ENCODE results near the gene RPL18A.

RPL18A gene

DNA sequence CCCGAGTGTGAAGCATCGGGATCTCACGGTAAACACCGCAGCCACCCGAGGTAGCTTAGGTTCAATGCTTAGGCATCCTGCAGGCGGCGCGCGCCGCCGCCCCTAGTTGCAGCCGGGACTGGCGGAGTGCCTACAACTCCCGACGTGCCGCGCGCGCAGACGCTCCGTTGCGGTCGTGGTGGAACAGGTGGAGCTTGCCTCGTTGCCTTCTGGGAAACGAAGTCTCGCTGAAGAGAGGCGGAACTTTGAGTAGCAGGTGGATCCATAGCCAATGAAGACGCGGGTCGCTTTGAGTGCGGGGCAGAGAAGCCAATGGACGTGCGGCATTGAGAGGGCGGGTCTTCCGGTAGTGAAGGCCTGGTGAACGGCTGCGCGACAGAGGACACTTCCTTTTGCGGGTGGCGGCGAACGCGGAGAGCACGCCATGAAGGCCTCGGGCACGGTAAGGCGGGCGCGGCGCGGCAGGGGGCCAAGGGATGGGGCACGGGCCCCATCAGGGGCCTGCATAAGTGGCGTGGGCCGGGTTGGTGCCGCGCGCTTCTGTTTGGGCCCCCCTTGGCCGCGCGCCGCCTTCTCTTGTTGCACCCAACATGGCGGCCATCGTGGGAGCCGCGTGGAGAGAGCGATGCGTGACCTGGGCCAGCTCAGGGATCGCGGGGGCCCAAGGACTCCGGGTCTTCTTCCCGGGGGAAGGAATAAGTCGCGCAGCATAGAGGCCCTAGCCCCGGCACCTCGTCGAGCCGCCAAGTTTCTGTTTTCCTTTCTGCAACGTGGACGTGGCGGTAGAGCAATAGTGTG is at the start of gene RPL18A:
Gene RPL18A, plus strand, starts transcription at position 378 of the 798 bp plus-strand sequence. Its CDS starts 47 bp downstream, at position 425.
- DNase-seq (ENCODE audit: insufficient read length, low spot score): peak; percentile 100
- peak; percentile 98 for FAIRE-seq

DNA sequence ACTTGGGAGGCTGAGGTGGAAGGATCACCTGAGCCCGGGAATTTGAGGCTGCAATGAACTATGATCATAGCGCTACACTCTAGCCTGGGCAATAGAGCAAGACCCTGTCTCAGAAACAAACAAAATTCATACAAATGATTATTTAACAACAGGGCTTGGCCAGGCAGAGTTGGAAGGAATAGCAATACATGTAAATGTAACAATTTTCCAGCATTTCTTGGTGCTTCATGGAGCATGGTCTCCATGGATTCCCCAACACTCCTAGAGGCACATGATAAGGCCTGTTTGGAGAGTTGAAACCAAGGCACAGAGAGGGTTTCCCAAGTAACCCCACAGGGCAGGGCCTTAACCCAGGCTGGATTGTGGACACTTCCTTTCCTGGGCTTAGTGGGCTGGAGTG is 48.6 kb upstream of the RPL18A start:
- no peak for DNase-seq (ENCODE audit: insufficient read length, low spot score)

DNA sequence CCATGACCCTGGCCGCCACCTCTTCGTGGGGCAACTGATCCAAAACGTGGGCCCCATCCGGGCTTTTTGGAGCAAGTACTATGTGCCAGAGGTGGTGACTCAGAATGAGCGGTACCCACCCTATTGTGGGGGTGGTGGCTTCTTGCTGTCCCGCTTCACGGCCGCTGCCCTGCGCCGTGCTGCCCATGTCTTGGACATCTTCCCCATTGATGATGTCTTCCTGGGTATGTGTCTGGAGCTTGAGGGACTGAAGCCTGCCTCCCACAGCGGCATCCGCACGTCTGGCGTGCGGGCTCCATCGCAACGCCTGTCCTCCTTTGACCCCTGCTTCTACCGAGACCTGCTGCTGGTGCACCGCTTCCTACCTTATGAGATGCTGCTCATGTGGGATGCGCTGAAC is 48.0 kb upstream of the RPL18A start:
- FAIRE-seq (no peak), DNase-seq (ENCODE audit: insufficient read length, low spot score) (no peak)

More for the DNA sequence above, 48.6 kb upstream of the RPL18A start:
- no peak for FAIRE-seq

DNA sequence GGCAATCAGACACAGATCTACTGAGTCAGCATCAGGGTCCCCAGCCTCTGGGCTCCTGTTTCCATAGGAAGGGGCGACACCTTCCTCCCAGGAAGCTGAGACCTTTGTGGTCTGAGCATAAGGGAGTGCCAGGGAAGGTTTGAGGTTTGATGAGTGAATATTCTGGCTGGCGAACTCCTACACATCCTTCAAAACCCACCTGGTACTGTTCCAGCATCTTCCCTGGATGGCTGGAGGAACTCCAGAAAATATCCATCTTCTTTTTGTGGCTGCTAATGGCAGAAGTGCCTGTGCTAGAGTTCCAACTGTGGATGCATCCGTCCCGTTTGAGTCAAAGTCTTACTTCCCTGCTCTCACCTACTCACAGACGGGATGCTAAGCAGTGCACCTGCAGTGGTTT is 47.6 kb upstream of the RPL18A start:
- no peak for DNase-seq (ENCODE audit: insufficient read length, low spot score)
- no peak for FAIRE-seq

DNA sequence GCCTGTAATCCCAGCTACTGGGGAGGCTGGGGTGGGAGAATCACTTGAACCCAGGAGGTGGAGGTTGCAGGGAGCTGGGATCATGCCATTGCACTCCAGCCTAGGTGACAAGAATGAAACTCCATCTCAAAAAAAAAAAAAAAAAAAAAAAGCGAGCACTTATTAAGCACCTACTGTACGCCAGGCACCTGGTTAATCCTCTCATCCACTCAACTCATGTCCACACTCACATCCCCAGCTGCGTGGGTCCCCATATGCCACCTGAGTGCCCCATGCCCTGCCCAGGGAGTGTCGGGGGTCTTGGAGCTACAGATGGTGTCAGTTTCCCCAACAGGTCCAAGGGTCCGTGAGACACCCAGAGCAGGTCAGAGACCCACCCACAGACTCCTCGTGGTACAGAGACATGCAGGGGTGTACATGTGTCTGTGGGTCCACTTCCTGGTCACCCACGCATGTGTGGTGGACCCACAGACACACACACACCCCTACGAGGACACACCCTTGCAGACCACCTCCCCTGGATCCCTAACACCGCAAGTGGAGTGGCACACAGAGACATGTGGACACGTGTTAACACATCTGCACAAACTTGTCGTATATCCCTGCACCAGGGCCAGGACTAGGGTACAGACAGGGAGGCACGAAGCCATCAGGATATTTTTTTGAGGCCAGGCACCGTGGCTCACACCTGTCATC is 41.9 kb upstream of the RPL18A start:
- no peak for DNase-seq (ENCODE audit: insufficient read length, low spot score)
- FAIRE-seq: no peak

DNA sequence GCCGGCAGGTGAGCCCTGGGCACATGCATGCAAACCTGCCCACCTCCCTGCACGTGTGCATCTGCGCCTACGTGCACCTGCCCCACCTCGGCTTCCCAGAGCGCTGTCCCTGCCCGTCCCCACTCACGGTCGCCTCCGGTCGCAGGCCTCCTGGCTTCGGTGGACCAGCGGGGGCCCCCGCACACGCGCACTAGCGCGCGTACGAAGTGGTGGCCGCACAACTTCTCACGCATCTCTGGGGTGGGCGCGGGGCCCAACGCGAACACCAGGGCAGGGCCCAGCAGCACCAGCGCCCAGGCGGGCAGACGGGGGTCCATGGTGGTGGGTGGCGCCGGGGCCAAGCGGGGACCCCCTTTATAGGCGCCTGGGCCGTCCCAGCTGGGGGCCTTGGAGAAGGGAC is 38.5 kb upstream of the RPL18A start, which contains the start of gene INSL3:
Gene INSL3, minus strand, starts transcription at position 330 of the 400 bp plus-strand sequence. Its CDS starts 13 bp downstream, at position 317.
- FAIRE-seq: no peak
- no peak for DNase-seq (ENCODE audit: insufficient read length, low spot score)

DNA sequence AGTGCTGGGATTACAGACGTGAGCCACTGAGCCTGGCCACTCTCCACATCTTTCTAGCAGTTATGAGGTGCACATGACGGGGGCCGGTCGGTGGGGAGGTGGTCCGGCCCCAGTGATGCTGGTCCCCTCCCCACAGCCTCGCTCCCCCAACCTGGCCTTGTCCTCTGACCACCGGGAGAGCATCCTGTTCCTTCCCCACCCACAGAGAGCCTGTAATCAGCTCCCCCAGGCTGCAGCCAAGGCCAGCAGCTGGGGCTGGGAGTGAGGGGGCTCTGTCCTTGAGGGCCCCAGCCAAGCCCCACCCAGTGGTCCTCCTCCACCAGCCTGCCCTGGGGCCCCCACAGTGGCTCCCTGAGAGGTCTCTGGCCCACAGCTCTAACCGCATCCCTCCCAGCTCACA is 35.4 kb upstream of the RPL18A start:
- FAIRE-seq (no peak), DNase-seq (ENCODE audit: insufficient read length, low spot score) (no peak)

DNA sequence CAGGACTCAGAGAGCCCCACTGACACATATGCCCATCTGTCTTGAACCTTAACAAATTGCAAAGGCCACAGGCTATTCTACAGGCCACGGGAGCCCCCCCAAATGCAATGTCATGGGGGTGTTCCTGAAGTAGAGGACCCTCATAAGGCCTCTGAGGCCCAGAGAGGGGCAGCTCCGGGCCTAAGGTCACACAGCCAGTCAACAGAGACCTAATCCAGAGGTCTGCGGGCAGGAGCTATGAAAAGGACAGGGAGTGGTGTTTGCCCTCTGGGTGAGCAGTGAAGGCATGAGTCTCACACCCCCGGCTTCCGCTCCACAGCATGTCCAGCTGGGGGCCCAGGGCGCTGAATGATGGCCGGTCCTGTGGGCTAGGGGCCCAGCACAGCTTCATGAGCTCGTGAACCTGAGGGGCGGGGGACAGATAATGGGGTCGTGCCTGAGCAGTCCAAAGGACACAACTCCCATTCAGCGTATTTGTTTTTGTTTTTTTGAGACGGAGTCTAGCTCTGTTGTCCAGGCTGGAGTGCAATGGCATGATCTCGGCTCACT is 33.1 kb upstream of the RPL18A start:
- no peak for FAIRE-seq

DNA sequence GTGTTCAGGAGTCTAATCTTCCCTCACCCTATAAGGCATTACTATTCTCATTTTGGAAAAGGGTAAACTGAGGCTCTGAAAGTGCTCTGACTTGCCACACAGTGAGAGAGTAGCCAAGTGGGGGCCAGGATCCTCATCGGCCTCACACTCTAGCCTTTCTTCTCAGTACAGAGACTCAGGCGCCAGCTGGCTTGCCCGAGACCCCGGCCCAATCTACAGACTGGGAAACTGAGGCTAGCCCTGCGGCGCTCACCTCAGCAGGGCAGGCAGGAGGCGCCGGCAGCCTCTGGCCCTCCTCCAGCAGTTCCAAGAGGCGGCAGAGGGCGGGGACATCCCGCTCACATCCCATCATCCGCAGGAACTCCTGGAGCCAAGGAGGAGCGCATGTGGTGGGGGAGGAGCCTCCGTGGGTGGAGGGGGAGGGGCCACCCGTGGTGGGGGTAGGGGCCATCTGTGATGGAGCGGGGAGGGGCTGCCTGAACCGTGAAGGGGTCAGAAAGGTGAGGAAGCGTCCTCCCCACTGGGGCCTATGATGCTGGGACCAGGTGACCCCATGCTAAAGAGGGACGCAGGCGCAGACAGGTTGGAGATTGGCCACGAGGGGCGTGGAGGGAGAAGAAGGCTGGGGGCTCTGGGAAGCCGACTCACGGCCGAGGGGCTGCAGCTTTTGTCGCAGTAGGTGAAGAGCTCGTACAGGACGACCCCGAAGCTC is 29.7 kb upstream of the RPL18A start:
- FAIRE-seq (no peak), DNase-seq (ENCODE audit: insufficient read length, low spot score) (no peak)

More for the DNA sequence above, 33.1 kb upstream of the RPL18A start:
- DNase-seq (ENCODE audit: insufficient read length, low spot score): no peak

DNA sequence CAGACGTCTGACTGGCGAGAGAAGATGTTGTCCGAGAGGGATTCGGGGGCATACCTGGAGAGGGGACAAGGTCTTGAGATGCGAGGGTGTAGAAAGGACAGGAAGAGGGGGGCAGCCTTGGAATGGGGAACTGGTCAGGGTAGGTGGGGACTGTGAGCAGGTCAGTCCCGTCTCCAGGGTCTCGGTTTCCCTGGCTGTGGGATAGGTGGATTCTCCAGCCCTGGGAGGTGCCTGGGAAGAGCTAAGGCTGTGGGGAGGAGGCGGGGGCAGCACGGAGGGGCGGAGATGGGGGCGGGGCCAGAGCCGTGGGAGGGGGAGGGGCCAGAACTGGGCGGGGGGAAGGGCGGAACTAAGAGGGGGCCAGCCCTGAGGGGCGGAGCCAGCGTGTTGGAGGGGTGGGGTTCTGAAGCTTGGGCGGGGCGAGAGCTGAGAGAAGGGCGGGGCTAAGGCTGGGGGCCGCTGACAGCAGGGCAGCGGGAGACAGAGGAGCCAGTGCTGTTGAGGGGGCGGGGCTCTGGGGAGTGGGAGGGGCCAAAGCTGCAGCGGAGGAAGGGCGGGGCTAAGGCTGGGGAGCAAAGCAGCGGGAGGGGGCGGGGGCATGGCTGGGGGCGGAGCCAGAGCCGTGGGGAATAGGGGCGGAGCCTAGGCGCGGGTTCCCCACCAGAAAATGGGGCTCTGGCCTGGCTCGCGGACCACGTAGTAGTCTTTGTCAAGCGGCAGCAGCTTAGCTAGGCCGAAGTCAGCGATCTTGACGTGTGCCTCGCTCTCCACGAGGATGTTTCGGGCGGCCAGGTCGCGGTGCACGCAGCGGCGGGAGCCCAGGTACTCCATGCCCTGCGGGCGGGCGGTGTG is 28.9 kb upstream of the RPL18A start:
- FAIRE-seq: peak; percentile 67
- peak; percentile 80 for DNase-seq (ENCODE audit: insufficient read length, low spot score)

DNA sequence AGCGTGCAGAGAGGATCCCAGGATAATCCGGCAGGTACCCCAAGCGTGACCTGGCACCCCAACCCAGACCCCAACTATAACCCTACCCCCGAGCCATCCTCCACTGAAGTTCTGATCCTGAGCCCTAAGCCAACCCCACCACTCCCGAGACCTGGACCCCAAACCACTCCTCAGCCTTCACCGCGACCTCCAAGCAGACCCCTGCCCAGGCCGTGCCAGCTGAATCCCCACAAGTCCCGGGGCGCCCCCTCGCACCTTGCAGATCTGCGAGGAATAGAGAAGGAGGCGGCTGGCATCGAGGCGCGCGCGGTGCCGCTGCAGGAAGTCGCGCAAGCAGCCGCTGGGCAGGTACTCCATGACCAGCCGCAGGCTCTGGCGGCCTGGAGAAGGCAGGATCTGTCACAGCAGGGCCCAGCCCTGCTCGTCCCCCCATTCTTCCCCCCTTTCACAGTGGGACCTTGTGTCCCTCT is 28.3 kb upstream of the RPL18A start:
- FAIRE-seq: no peak
- no peak for DNase-seq (ENCODE audit: insufficient read length, low spot score)

DNA sequence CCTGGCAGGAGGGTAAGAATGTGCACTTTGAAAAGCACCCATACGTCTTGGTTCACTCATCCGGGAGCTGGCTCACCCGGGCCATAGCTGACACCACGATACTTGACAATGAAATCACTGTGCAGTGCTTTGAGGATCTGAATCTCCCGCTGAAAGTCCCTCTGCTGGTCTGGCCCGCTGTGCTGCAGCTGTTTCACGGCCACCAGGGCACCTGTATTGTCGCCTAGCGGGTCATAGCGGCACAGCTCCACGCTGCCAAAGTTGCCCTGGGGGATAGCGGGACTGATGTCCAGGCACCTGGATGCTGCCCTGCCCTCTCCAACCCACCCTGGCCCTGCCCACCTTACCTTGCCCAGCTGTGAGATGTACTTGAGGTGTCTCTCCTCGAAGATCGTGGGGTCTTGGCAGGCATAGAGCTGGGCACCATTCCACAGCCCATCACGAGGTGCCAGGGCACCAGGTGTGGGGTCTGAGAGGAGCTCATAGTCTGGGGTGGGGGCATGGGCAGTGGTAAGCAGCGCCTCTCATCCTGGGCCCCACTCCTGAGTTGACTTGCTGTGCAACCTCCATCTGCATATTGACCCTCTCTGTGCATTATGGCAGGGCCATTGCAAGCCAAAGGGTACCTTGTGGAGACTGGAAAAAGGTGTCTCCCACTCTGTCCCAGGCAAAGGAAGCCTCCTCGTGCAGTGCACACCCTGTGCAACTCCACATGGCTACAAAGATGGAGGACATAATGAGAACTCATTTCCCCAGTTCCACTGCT is 27.1 kb upstream of the RPL18A start:
- no peak for DNase-seq (ENCODE audit: insufficient read length, low spot score)
- no peak for FAIRE-seq

DNA sequence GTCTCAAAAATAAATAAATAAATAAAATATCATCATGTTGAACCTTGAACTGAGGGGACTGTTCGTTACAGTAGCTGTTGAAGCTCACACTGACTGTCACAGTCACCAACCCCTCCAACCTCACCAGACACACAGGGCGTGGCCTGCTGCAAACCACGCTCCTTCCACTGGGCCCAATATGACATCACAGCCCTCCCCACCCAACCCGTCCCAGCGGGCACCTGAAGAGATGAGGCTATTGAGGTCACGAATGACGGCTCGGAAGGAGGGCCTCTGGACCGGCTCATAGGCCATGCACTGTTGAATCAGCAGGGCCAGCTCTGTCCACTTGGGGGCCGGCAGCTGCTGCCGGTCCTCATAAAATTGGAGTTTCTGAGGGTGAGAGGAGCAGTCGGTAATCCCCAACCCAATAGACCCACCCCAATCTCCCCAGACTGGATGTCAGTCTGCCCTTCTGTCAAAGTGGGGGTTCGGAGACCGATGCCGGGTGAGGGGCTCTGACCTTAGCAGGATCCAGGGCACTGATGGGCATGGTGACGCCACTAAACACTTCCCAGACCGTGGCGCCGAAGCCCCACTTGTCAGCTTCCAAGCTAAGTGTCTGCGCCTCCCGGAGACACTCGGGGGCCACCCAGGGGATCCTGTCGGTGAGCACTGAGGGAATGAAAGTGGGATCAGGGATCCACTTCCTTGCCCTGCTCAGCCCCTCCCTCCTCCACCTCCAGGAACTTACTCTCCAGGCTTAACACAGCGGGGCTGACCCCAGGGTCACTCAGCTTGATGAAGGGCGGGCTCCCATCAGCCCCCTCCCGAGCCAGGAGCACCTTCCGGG is 25.1 kb upstream of the RPL18A start:
- FAIRE-seq (no peak), DNase-seq (ENCODE audit: insufficient read length, low spot score) (no peak)

DNA sequence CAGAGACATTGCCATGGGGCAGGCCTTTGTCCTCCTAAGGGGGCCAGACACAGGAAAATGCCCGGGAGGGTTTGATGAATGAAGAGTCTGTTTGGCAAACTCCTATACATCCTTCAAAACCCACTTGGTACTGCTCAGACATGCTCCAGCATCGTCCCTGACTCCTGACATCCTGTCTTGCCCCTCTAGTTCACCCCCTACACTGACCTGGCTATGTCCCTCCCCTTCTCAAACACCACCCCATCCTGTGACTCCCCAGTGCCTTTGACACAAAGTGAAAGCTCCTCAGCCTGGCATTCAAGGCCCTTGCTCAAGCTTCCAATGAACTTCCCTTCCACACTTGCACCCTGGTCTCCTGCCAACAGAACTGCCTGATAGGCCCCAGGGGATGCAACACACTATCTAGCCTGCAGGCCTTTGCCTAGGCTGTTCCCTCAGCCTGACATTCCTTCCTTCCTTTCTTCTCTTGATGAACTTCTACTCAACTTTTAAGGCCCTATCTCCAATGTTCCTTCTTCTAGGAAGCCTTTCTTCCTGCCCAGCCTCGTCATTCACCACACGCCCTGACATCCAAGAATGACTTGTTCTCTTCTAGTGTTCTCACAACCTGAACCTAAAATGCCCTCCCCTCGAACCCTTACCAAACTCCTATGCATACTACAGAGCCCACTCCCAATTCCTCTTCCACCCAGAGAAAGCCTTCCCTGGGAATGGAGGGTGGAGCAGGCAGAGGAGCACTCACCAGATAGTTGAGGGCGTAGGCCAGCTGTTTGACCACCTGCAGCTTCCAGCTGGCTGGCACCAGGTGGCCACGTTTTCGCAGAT is 24.3 kb upstream of the RPL18A start:
- DNase-seq (ENCODE audit: insufficient read length, low spot score) (no peak), FAIRE-seq (no peak)

DNA sequence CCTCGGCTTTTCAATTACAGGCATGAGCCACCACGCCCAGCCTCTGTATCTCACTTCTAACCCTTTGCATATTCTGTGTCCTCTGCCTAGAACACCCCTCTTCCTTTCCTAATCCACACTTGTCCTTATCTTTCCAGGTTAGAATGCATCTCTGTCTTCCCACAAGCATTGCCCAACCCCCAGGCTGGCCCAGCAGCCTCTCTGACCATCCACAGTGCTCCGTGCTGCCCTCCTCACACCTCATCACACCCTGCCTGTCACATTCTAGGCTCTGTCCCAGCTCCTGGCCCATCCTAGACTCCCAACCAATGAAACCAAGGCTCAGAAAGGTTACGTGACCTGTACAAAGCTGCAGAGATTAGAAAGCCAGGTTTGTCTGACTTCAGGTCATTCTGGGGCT is 23.2 kb upstream of the RPL18A start:
- FAIRE-seq (no peak), DNase-seq (ENCODE audit: insufficient read length, low spot score) (no peak)

DNA sequence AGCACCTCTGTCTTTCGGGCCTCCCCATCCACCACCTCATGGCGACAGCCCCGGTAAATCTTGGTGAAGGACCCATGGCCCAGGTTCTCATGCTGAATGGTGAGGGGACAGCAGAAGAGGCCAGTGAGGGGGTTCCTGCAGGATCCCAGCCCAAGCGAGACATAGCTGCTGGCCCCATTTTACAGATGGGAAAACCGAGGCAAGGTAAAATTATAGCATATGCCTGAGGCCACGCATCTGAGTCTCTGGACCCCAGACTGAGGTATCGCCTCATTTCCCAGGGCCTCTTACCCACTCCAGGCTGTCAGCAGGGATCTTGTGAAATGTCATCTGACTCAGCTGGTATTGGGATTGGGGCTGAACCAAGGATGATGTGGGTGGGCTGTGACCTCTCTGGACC is 21.7 kb upstream of the RPL18A start:
- DNase-seq (ENCODE audit: insufficient read length, low spot score): no peak
- no peak for FAIRE-seq

DNA sequence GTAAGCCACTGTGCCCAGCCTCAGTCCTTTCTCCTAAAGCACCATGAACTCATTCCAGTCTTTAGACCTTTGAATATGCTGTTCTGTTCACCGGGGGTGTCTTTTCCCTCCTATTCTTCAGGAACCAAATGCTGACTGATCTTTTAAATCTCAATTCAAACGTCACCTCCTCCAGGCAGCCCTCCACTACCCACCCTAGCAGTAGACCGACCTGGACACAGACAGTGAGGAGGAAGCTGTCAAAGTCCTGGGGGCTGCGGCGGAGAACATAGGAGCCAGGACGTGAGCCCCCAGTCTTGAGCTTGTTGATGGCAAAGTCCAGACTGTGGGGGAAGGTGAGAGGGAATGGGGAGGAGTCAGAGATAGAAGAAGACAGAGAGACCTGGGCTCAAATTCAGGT is 19.7 kb upstream of the RPL18A start:
- no peak for FAIRE-seq
- DNase-seq (ENCODE audit: insufficient read length, low spot score): no peak

DNA sequence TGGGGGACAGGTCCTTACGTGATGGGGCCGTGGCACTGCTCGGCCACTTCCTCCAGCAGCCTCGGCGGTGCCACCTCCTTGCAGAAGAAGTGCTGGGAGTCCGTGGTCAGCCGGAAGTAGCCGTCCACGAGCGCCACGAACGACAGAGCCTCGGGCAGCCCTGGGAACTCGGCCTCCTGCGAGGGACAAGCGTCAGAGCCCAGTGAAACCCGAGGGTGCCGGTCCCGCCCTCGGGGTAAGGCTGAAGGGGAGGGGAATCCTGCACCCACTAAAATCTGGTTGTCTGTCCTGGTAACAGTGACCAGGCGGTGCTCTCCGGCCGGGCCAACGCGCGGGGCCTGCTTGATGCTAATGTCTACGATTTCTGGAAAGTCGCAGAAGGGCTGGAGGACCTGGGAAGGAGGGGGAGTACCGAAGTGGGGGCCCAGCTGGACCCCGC is 18.3 kb upstream of the RPL18A start:
- DNase-seq (ENCODE audit: insufficient read length, low spot score) (no peak), FAIRE-seq (no peak)
